Measurements from ENCODE around the gene PRMT1. TPM values are rescaled to one million over a fixed set of nuclear protein-coding genes. Genes with fewer than 3 reads are reported as not detected.
A peak's percentile ranks its signal among the peaks of the same experiment; 100 is the strongest.

PRMT1 gene
- polyA plus RNA-seq, 3 donors: 60.1 to 94.4 (median 74.3) TPM

GRCh38 chr19:49631014-49631588 is 46.0 kb upstream of the PRMT1 start:
- no peak overlapping the region for H3K4me3 Mint-ChIP-seq
- no CpG with 5 or more reads among the region's 9 CpGs for WGBS (ENCODE audit: insufficient coverage)
- H3K27me3 Mint-ChIP-seq (ENCODE audit: low read depth in 3 of 3): peaks cover 3 to 13% (median 4%) of the 10 kb centered on the region in 3 donors

GRCh38 chr19:49631610-49632192 is 45.4 kb upstream of the PRMT1 start:
- Mint-ChIP-seq H3K4me3 (no peak overlapping the region), H3K27me3 (ENCODE audit: low read depth in 3 of 3) (peaks cover 6 to 13% (median 7%) of the 10 kb centered on the region in 3 donors), H3K27ac (peak overlapping the region in 2 of 7 donors; percentile 16 to 54), H3K9me3 (peaks cover 0 to 5% (median 0%) of the 10 kb centered on the region in 7 donors), H3K4me1 (no peaks in the 10 kb centered on the region), H3K36me3 (peaks cover 17 to 32% of the 10 kb centered on the region in 2 donors)
- Histone ChIP-seq H4K20me1 (ENCODE audit: insufficient read depth, low read length) (no peaks in the 10 kb centered on the region), H3K27ac (ENCODE audit: low read depth in 1 of 2, low read length in 2 of 2) (no peak overlapping the region), H2AFZ (ENCODE audit: insufficient read depth, low read depth, low read length, poor library complexity, severe bottlenecking) (no peak overlapping the region), H3K4me3 (replicated peaks in 1 of 3; ENCODE audit: low read depth in 2 of 3, low read length in 3 of 3) (no peak overlapping the region), H3K79me2 (ENCODE audit: insufficient read depth, low read length) (no peaks in the 10 kb centered on the region), H3K4me1 (ENCODE audit: control insufficient read depth in 1 of 2, insufficient read depth in 2 of 2, low read length in 2 of 2) (no peaks in the 10 kb centered on the region), H3K9me3 (replicated peaks in 1 of 2; ENCODE audit: control insufficient read depth in 1 of 2, insufficient read depth in 1 of 2, low read length in 2 of 2) (no peaks in the 10 kb centered on the region), H3K36me3 (replicated peaks in 1 of 2; ENCODE audit: control insufficient read depth in 1 of 2, insufficient read depth in 2 of 2, low read length in 2 of 2) (peaks cover 4 to 20% of the 10 kb centered on the region in 2 donors), H3K9ac (ENCODE audit: insufficient read depth, low read length, poor library complexity, severe bottlenecking) (no peak overlapping the region), H3K4me2 (replicated peaks; ENCODE audit: extremely low read depth, low read length, poor library complexity, severe bottlenecking) (no peak overlapping the region), H3K27me3 (ENCODE audit: control insufficient read depth in 2 of 2, insufficient read depth in 2 of 2, low read length in 2 of 2) (no peaks in the 10 kb centered on the region)
- TF ChIP-seq CTCF (IDR thresholded peaks at IDR 0.05): no peak
- WGBS (ENCODE audit: insufficient coverage): 97% methylated on average over 10 of the region's 19 CpGs
- DNase-seq: no peak
- intact Hi-C loops (cut with micrococcal nuclease): no loop called here

More at GRCh38 chr19:49631014-49631588, 46.0 kb upstream of the PRMT1 start:
- no peak overlapping the region for H3K9ac ChIP-seq (ENCODE audit: insufficient read depth, low read length, poor library complexity, severe bottlenecking)
- H3K4me1 ChIP-seq (ENCODE audit: control insufficient read depth in 1 of 2, insufficient read depth in 2 of 2, low read length in 2 of 2): no peaks in the 10 kb centered on the region
- no peaks in the 10 kb centered on the region for H3K27me3 ChIP-seq (ENCODE audit: control insufficient read depth in 2 of 2, insufficient read depth in 2 of 2, low read length in 2 of 2)
- H3K79me2 ChIP-seq (ENCODE audit: insufficient read depth, low read length): no peaks in the 10 kb centered on the region
- no peak overlapping the region for H3K4me2 ChIP-seq (replicated peaks; ENCODE audit: extremely low read depth, low read length, poor library complexity, severe bottlenecking)
- H3K4me1 Mint-ChIP-seq: no peaks in the 10 kb centered on the region
- H3K4me3 ChIP-seq (replicated peaks in 1 of 3; ENCODE audit: low read depth in 2 of 3, low read length in 3 of 3): no peak overlapping the region
- DNase-seq: no peak
- H3K36me3 ChIP-seq (replicated peaks in 1 of 2; ENCODE audit: control insufficient read depth in 1 of 2, insufficient read depth in 2 of 2, low read length in 2 of 2): peaks cover 10 to 26% of the 10 kb centered on the region in 2 donors
- peaks cover 0 to 5% (median 0%) of the 10 kb centered on the region in 7 donors for H3K9me3 Mint-ChIP-seq
- no peaks in the 10 kb centered on the region for H3K9me3 ChIP-seq (replicated peaks in 1 of 2; ENCODE audit: control insufficient read depth in 1 of 2, insufficient read depth in 1 of 2, low read length in 2 of 2)
- no peak overlapping the region for H2AFZ ChIP-seq (ENCODE audit: insufficient read depth, low read depth, low read length, poor library complexity, severe bottlenecking)
- peaks cover 22 to 38% of the 10 kb centered on the region in 2 donors for H3K36me3 Mint-ChIP-seq
- no peak overlapping the region for H3K27ac ChIP-seq (ENCODE audit: low read depth in 1 of 2, low read length in 2 of 2)
- no peak overlapping the region for H3K27ac Mint-ChIP-seq
- H4K20me1 ChIP-seq (ENCODE audit: insufficient read depth, low read length): no peaks in the 10 kb centered on the region
- TF ChIP-seq CTCF (IDR thresholded peaks at IDR 0.05): no peak
- intact Hi-C loops (cut with micrococcal nuclease): no loop called here
